ENCODE data around the gene RNASE7.

DNA sequence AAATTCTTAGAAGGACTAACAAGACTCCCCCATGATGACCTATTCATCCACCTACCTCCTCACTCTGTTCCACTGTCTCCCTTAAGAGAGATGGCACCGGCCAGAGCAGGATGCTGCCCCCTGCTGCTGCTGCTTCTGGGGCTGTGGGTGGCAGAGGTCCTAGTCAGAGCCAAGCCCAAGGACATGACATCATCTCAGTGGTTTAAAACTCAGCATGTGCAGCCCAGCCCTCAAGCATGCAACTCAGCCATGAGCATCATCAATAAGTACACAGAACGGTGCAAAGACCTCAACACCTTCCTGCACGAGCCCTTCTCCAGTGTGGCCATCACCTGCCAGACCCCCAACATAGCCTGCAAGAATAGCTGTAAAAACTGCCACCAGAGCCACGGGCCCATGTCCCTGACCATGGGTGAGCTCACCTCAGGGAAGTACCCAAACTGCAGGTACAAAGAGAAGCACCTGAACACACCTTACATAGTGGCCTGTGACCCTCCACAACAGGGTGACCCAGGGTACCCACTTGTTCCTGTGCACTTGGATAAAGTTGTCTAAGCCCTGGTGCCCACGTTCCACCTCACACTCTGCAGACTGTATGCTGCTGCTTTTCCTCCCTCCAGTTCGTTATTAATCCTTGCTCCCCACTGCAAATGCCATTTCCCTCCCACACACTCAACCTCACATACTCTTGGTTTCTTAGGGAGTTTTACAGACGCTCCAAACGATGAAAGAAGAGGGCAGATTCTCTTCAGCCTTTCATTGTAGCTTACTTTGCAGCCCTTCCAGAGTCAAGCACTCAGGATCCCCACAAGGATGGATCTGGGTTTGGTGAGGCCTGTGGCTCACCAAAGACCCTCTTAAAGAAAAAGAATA lies 15.9 kb downstream of the RNASE7 start, which contains the start of gene RNASE8:
- no peak for TF ChIP-seq POLR2A (IDR thresholded peaks at IDR 0.05)
- TF ChIP-seq, protein P1, sequence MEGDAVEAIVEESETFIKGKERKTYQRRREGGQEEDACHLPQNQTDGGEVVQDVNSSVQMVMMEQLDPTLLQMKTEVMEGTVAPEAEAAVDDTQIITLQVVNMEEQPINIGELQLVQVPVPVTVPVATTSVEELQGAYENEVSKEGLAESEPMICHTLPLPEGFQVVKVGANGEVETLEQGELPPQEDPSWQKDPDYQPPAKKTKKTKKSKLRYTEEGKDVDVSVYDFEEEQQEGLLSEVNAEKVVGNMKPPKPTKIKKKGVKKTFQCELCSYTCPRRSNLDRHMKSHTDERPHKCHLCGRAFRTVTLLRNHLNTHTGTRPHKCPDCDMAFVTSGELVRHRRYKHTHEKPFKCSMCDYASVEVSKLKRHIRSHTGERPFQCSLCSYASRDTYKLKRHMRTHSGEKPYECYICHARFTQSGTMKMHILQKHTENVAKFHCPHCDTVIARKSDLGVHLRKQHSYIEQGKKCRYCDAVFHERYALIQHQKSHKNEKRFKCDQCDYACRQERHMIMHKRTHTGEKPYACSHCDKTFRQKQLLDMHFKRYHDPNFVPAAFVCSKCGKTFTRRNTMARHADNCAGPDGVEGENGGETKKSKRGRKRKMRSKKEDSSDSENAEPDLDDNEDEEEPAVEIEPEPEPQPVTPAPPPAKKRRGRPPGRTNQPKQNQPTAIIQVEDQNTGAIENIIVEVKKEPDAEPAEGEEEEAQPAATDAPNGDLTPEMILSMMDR (IDR thresholded peaks at IDR 0.05) = no peak
- no peak for TF ChIP-seq EP300 (IDR thresholded peaks at IDR 0.05)
